A549 (cell line): ENCODE measurements around the gene CAPN8. TPM values are rescaled to one million over a fixed set of nuclear protein-coding genes. Genes with fewer than 3 reads are reported as not detected.

ENCODE experiments used
- ATAC-seq, 2 experiments: fragments of 200-7000 bp in 1 of 2; fragments of >200 bp in 1 of 2; cut with Nextera tagmentation in 1 of 2; cut with Tn5 transposase in 1 of 2; 3 replicates each; pipeline versions ENCODE4 v1.8.0 to v1.9.1; 2018 to 2020; ENCODE audit warnings: mild to moderate bottlenecking in 1 of 2, moderate library complexity in 1 of 2
- CTCF ChIA-PET: fragments of 300-600 bp; sonication (Branson Sonifier 250); formaldehyde crosslinking; extraction: SDS; loops from one replicate; lab custom pipeline; 2021; ENCODE audit warnings: antibody characterized with exemption, inconsistent platforms; lab: Yijun Ruan, JAX
- POLR2A ChIA-PET: fragments of 350-600 bp; formaldehyde crosslinking; extraction: SDS; loops from one replicate; lab custom pipeline; 2021; ENCODE audit warnings: antibody characterized with exemption, inconsistent platforms; lab: Yijun Ruan, JAX
- DNase-seq, 2 experiments: peaks; one replicate each; pipeline versions ENCODE4 v3.0.0 to v3.0.0-alpha.2; 2011 to 2016; ENCODE audit warnings: low read depth in 1 of 2, low spot score in 1 of 2
- FAIRE-seq: peaks from 2 replicates; lab custom pipeline; 2011; peaks lifted over from hg19 to GRCh38; lab: Jason Lieb, UNC
- H3K27ac ChIP-seq, 2 experiments: fragments of >200 bp; sonication (Bioruptor Twin); formaldehyde crosslinking; 3 replicates each; pipeline ENCODE4 v1.5.1; 2016 to 2017
- H3K4me1 ChIP-seq: fragments of >200 bp; sonication (Bioruptor Twin); formaldehyde crosslinking; 3 replicates; pipeline ENCODE4 v1.6.1; 2016
- H3K4me2 ChIP-seq: fragments of >200 bp; sonication (Bioruptor Twin); formaldehyde crosslinking; 3 replicates; pipeline ENCODE4 v1.6.1; 2016
- H3K4me3 ChIP-seq: fragments of >200 bp; sonication (Bioruptor Twin); formaldehyde crosslinking; 3 replicates; pipeline ENCODE4 v1.5.1; 2016
- H3K9me3 ChIP-seq: fragments of >200 bp; sonication (Bioruptor Twin); formaldehyde crosslinking; 3 replicates; pipeline ENCODE4 v1.6.1; 2016
- BCL3 ChIP-seq: fragments of >200 bp; sonication (Bioruptor Twin); formaldehyde crosslinking; IDR thresholded peaks from 3 replicates; pipeline ENCODE4 v1.6.1; 2016
- CBX8 ChIP-seq: fragments of 200-600 bp; sonication (generic); IDR thresholded peaks from 2 replicates; pipeline ENCODE4 v1.6.1; 2016
- CEBPB ChIP-seq, 2 experiments: fragments of >200 bp in 1 of 2; sonication (Bioruptor Twin) in 1 of 2; formaldehyde crosslinking in 1 of 2; IDR thresholded peaks; 2 replicates each; pipeline ENCODE4 v1.6.1; 2012 to 2016
- CHD4 ChIP-seq: fragments of 200-600 bp; sonication (generic); IDR thresholded peaks from 2 replicates; pipeline ENCODE4 v1.6.1; 2016; ENCODE audit warnings: antibody characterized with exemption, mild to moderate bottlenecking, borderline replicate concordance
- E2F6 ChIP-seq: IDR thresholded peaks from 2 replicates; pipeline ENCODE4 v1.6.1; 2012; ENCODE audit warnings: low read depth, borderline replicate concordance
- EP300 ChIP-seq, 2 experiments: fragments of >200 bp; sonication (Bioruptor Twin); formaldehyde crosslinking; IDR thresholded peaks; 2 replicates in 1 of 2; 3 replicates in 1 of 2; pipeline ENCODE4 v1.6.1; 2016 to 2017
- ESRRA ChIP-seq: fragments of 150-350 bp; IDR thresholded peaks from 2 replicates; pipeline ENCODE4 v1.6.1; 2014; ENCODE audit warnings: mild to moderate bottlenecking, low read length, borderline replicate concordance
- FOSB ChIP-seq: fragments of 250-450 bp; sonication (Bioruptor Pico); IDR thresholded peaks from 2 replicates; pipeline ENCODE4 v1.5.0; 2020; ENCODE audit warnings: mild to moderate bottlenecking, moderate library complexity
- FOSL2 ChIP-seq, 2 experiments: fragments of 450-650 bp in 1 of 2; fragments of >200 bp in 1 of 2; sonication (Bioruptor Twin) in 1 of 2; formaldehyde crosslinking; IDR thresholded peaks; 2 replicates each; pipeline versions ENCODE4 v1.5.0 to v1.6.1; 2016 to 2020; ENCODE audit warnings: mild to moderate bottlenecking in 1 of 2, moderate library complexity in 1 of 2
- HDAC2 ChIP-seq: fragments of 200-600 bp; sonication (generic); IDR thresholded peaks from 2 replicates; pipeline ENCODE4 v1.6.1; 2016
- HES2 ChIP-seq: fragments of >200 bp; sonication (Bioruptor Twin); formaldehyde crosslinking; IDR thresholded peaks from 2 replicates; pipeline ENCODE4 v1.6.1; 2016
- HEYL ChIP-seq: fragments of 250-450 bp; sonication (Bioruptor Pico); IDR thresholded peaks from 2 replicates; pipeline ENCODE4 v1.8.0; 2021; ENCODE audit warnings: mild to moderate bottlenecking, moderate library complexity
- HOXA7 ChIP-seq: fragments of 250-450 bp; sonication (Bioruptor Pico); IDR thresholded peaks from 2 replicates; pipeline ENCODE4 v1.5.0; 2020; ENCODE audit warnings: mild to moderate bottlenecking, moderate library complexity
- HOXB5 ChIP-seq: fragments of 250-450 bp; sonication (Bioruptor Pico); IDR thresholded peaks from 2 replicates; pipeline ENCODE4 v1.5.0; 2020; ENCODE audit warnings: mild to moderate bottlenecking, moderate library complexity
- JUN ChIP-seq, 2 experiments: fragments of >200 bp; sonication (Bioruptor Twin); formaldehyde crosslinking; IDR thresholded peaks; 2 replicates in 1 of 2; 3 replicates in 1 of 2; pipeline ENCODE4 v1.6.1; 2016 to 2017
- KDM5A ChIP-seq: fragments of 200-600 bp; sonication (generic); IDR thresholded peaks from 2 replicates; pipeline ENCODE4 v1.6.1; 2016; ENCODE audit warnings: antibody characterized with exemption, mild to moderate bottlenecking
- MAFK ChIP-seq: fragments of 450-650 bp; IDR thresholded peaks from 2 replicates; pipeline ENCODE4 v1.6.1; 2014; ENCODE audit not compliant: partially characterized antibody
- NR3C1 ChIP-seq: fragments of >200 bp; sonication (Bioruptor Twin); formaldehyde crosslinking; IDR thresholded peaks from 3 replicates; pipeline ENCODE4 v1.6.1; 2017
- PBX3 ChIP-seq: IDR thresholded peaks from 2 replicates; pipeline ENCODE4 v1.6.1; 2012
- PHF8 ChIP-seq: fragments of 200-600 bp; sonication (generic); IDR thresholded peaks from 2 replicates; pipeline ENCODE4 v1.6.1; 2016; ENCODE audit warnings: low read depth, mild to moderate bottlenecking, antibody characterized with exemption, moderate library complexity, borderline replicate concordance
- POLR2AphosphoS2 ChIP-seq: conservative IDR thresholded peaks from 2 replicates; pipeline ENCODE4 v1.6.1; 2012; ENCODE audit warnings: low read length, improper control_type of control experiment, inconsistent platforms
- RAD21 ChIP-seq, 2 experiments: fragments of >200 bp in 1 of 2; sonication (Bioruptor Twin) in 1 of 2; formaldehyde crosslinking in 1 of 2; IDR thresholded peaks in 1 of 2; conservative IDR thresholded peaks in 1 of 2; 2 replicates in 1 of 2; 3 replicates in 1 of 2; pipeline ENCODE4 v1.6.1; 2012 to 2018; ENCODE audit warnings: inconsistent platforms in 1 of 2
- RFX5 ChIP-seq: fragments of 450-650 bp; IDR thresholded peaks from 2 replicates; pipeline ENCODE4 v1.7.1; 2014; ENCODE audit warnings: antibody characterized with exemption, mild to moderate bottlenecking, moderate library complexity
- RNF2 ChIP-seq: fragments of 200-600 bp; sonication (generic); IDR thresholded peaks from 2 replicates; pipeline ENCODE4 v1.6.1; 2016; ENCODE audit warnings: low read depth, mild to moderate bottlenecking, antibody characterized with exemption, moderate library complexity, borderline replicate concordance
- SREBF2 ChIP-seq: fragments of 450-650 bp; IDR thresholded peaks from 2 replicates; pipeline ENCODE4 v1.6.1; 2014; ENCODE audit warnings: mild to moderate bottlenecking, moderate library complexity
- TP53 ChIP-seq: fragments of 250-450 bp; sonication (Bioruptor Pico); IDR thresholded peaks from 2 replicates; pipeline ENCODE4 v1.5.0; 2021; ENCODE audit warnings: mild to moderate bottlenecking, moderate library complexity
- ZFP36 ChIP-seq: fragments of 450-650 bp; IDR thresholded peaks from 2 replicates; pipeline ENCODE4 v1.6.1; 2014; ENCODE audit warnings: borderline replicate concordance; ENCODE audit not compliant: partially characterized antibody
- ZNF302 ChIP-seq: fragments of 250-450 bp; sonication (Bioruptor Pico); IDR thresholded peaks from 2 replicates; pipeline ENCODE4 v1.9.0; 2021; ENCODE audit warnings: inconsistent platforms, mild to moderate bottlenecking, moderate library complexity
- ZSCAN20 ChIP-seq: fragments of 250-450 bp; sonication (Bioruptor Pico); IDR thresholded peaks from 2 replicates; pipeline ENCODE4 v1.8.0; 2022; ENCODE audit warnings: mild to moderate bottlenecking, moderate library complexity
- WGBS: methylation state at CpG from one replicate; pipeline ENCODE4 v1.1.6; 2017; ENCODE audit errors: missing lambda C conversion rate; 5-methylcytosine and 5-hydroxymethylcytosine counted together
- polyA plus RNA-seq, 4 experiments: library from polyadenylated mRNA; depleted of rRNA in 3 of 4; stranded (reverse); fragments of >200 nt; fragmentation: RNase III in 1 of 4; extraction: RNeasy Plus Mini Kit Qiagen cat#74134 plus additional on column Dnase treatment in 1 of 4; gene quantifications; 2 replicates in 3 of 4; 3 replicates in 1 of 4; pipeline ENCODE4 v1.2.3, GENCODE V29; 2011 to 2017

CAPN8 gene
- polyA plus RNA-seq, 2 of the 4 experiments (the other 2 are of a cell fraction): 0.39 to 1.5 TPM

- Histone ChIP-seq H3K4me2 (no peak overlapping the region), H3K4me1 (peaks cover 9% of the 10 kb centered on the region; the same call in 1 of the 3 replicates), H3K9me3 (0 out of 3 replicates have a peak, but pooled peaks cover 7% of the 10 kb centered on the region), H3K4me3 (no peak overlapping the region), H3K27ac (no peak overlapping the region)
- 75% methylated on average over 7 of the region's 7 CpGs for WGBS
- no peak for DNase-seq
- TF ChIP-seq POLR2AphosphoS2: no peak
- no peak for TF ChIP-seq RAD21 (conservative IDR thresholded peaks at IDR 0.05 in 1 of 2, IDR thresholded peaks at IDR 0.05 in 1 of 2)
- no peak for TF ChIP-seq PHF8
- no peak for TF ChIP-seq CBX8
- TF ChIP-seq ZSCAN20: no peak
- TF ChIP-seq HOXA7: no peak
- TF ChIP-seq RNF2: no peak
- no peak for TF ChIP-seq HEYL (CRISPR knock-in tag)
- no peak for TF ChIP-seq JUN (IDR thresholded peaks at IDR 0.05)
- no peak for TF ChIP-seq CHD4
- TF ChIP-seq NR3C1: no peak
- TF ChIP-seq HES2: no peak
- TF ChIP-seq RFX5: no peak
- no peak for TF ChIP-seq SREBF2
- no peak for TF ChIP-seq CEBPB (IDR thresholded peaks at IDR 0.05)
- no peak for TF ChIP-seq MAFK
- CTCF ChIA-PET: no interaction called here
- FAIRE-seq: no peak
- POLR2A ChIA-PET: no interaction called here
- ATAC-seq: no peak
These were observed 23.9 kb downstream of the CAPN8 start for GRCh38 chr1:223641523-223642039.

GRCh38 chr1:223639331-223639749 is 26.2 kb downstream of the CAPN8 start:
- POLR2A ChIA-PET: no interaction called here
- DNase-seq (no peak), FAIRE-seq (no peak), ATAC-seq (no peak)
- Histone ChIP-seq H3K27ac (no peak overlapping the region), H3K4me1 (peaks cover 9% of the 10 kb centered on the region; the same call in 1 of the 3 replicates), H3K9me3 (0 out of 3 replicates have a peak, but pooled peaks cover 11% of the 10 kb centered on the region), H3K4me2 (no peak overlapping the region), H3K4me3 (no peak overlapping the region)
- 76% methylated on average over 2 of the region's 2 CpGs for WGBS
- CTCF ChIA-PET: interaction anchor here (1.4 to 1.5 kb wide), 2 partner anchors 11 to 45 kb away, joined by 3 to 4 read pairs; no protein-coding TSS in a partner anchor
- TF ChIP-seq RNF2 (no peak), HDAC2 (no peak), ZFP36 (no peak), CBX8 (no peak), E2F6 (no peak), ESRRA (no peak), HOXB5 (CRISPR knock-in tag) (no peak), TP53 (CRISPR knock-in tag) (no peak), EP300 (IDR thresholded peaks at IDR 0.05) (no peak), KDM5A (no peak), ZNF302 (CRISPR knock-in tag) (no peak), FOSL2 (IDR thresholded peaks at IDR 0.05) (no peak), FOSL2 (CRISPR knock-in tag; IDR thresholded peaks at IDR 0.05) (no peak), BCL3 (no peak), FOSB (no peak), PBX3 (no peak)
